Activated B cell treated with CpG ODN at 0.5 μM for 24 hours (primary cell): ENCODE data around the gene FAT1. TPM values are rescaled to one million over a fixed set of nuclear protein-coding genes. Genes with fewer than 3 reads are reported as not detected.

Experiments used
- ATAC-seq: fragments of 200-7000 bp; cut with Tn5 transposase; one replicate; pipeline ENCODE4 v1.10.0; 2021; ENCODE audit warnings: low read depth, mild to moderate bottlenecking, moderate library complexity
- CTCF ChIA-PET: fragments of 350-600 bp; sonication (Branson Sonifier 250); formaldehyde crosslinking; loops from one replicate; lab custom pipeline; 2021; ENCODE audit warnings: antibody characterized with exemption; lab: Charles Lee
- POLR2A ChIA-PET: fragments of 350-600 bp; sonication (Branson Sonifier 250); formaldehyde crosslinking; loops from one replicate; lab custom pipeline; 2021; ENCODE audit warnings: antibody characterized with exemption; lab: Charles Lee
- DNase-seq: peaks from one replicate; pipeline ENCODE4 v3.0.0; 2022
- H3K27ac Mint-ChIP-seq: one replicate; pipeline ENCODE4 v1.8.0; 2020; ENCODE audit warnings: mixed read lengths
- H3K27me3 Mint-ChIP-seq: one replicate; pipeline ENCODE4 v1.8.0; 2021; ENCODE audit warnings: mixed read lengths
- H3K36me3 Mint-ChIP-seq: one replicate; pipeline ENCODE4 v1.8.0; 2021; ENCODE audit warnings: low read depth, mixed read lengths
- H3K4me1 Mint-ChIP-seq: one replicate; pipeline ENCODE4 v1.8.0; 2021; ENCODE audit warnings: mixed read lengths
- H3K4me3 Mint-ChIP-seq: one replicate; pipeline ENCODE4 v1.8.0; 2020; ENCODE audit warnings: mild to moderate bottlenecking, mixed read lengths
- H3K9me3 Mint-ChIP-seq: one replicate; pipeline ENCODE4 v1.8.0; 2020; ENCODE audit warnings: mixed read lengths
- CTCF ChIP-seq: fragments of 200-600 bp; IDR thresholded peaks from one replicate; pipeline ENCODE4 v1.8.0; 2022; ENCODE audit warnings: antibody characterized with exemption, mild to moderate bottlenecking
- intact Hi-C: fragments of 100-400 bp; cut with micrococcal nuclease; formaldehyde crosslinking; loops from one replicate; pipeline ENCODE4 v1.15.1; 2024
- total RNA-seq: library from RNA; stranded (reverse); gene quantifications from 2 replicates; pipeline ENCODE4 v1.2.3, GENCODE V29; 2022

The FAT1 gene
- total RNA-seq, 1 donor from 2014 or later = not detected

- ChIA-PET POLR2A (no interaction called here), CTCF (no interaction called here)
- Mint-ChIP-seq H3K36me3 (no peaks in the 10 kb centered on the region), H3K27ac (no peak overlapping the region), H3K9me3 (no peaks in the 10 kb centered on the region), H3K27me3 (no peaks in the 10 kb centered on the region), H3K4me1 (no peaks in the 10 kb centered on the region), H3K4me3 (no peak overlapping the region)
- DNase-seq (no peak), ATAC-seq (no peak)
- intact Hi-C loops = no loop called here
- no peak for TF ChIP-seq CTCF
These were observed 36.4 kb downstream of the FAT1 start for GRCh38 chr4:186687265-186687664.

GRCh38 chr4:186685767-186686183 lies 37.9 kb downstream of the FAT1 start:
- Mint-ChIP-seq H3K36me3 (no peaks in the 10 kb centered on the region), H3K4me3 (no peak overlapping the region), H3K9me3 (peaks cover 1% of the 10 kb centered on the region), H3K4me1 (no peaks in the 10 kb centered on the region), H3K27ac (no peak overlapping the region), H3K27me3 (no peaks in the 10 kb centered on the region)
- CTCF ChIA-PET = no interaction called here
- intact Hi-C loops = no loop called here
- ATAC-seq = no peak
- POLR2A ChIA-PET = no interaction called here
- no peak for TF ChIP-seq CTCF
- DNase-seq = no peak

- POLR2A ChIA-PET = no interaction called here
- no peak overlapping the region for H3K27ac Mint-ChIP-seq
- H3K4me3 Mint-ChIP-seq = no peak overlapping the region
- no peak for TF ChIP-seq CTCF
- no peaks in the 10 kb centered on the region for H3K36me3 Mint-ChIP-seq
- DNase-seq = no peak
- H3K27me3 Mint-ChIP-seq = no peaks in the 10 kb centered on the region
- CTCF ChIA-PET = no interaction called here
- H3K4me1 Mint-ChIP-seq = no peaks in the 10 kb centered on the region
- ATAC-seq = no peak
- intact Hi-C loops = no loop called here
- H3K9me3 Mint-ChIP-seq = peaks cover 1% of the 10 kb centered on the region
These were observed 38.8 kb downstream of the FAT1 start for GRCh38 chr4:186684889-186685309.

GRCh38 chr4:186684220-186684619 lies 39.4 kb downstream of the FAT1 start:
- intact Hi-C loops = no loop called here
- Mint-ChIP-seq H3K27ac (no peak overlapping the region), H3K9me3 (peaks cover 1% of the 10 kb centered on the region), H3K27me3 (no peaks in the 10 kb centered on the region), H3K36me3 (no peaks in the 10 kb centered on the region), H3K4me1 (no peaks in the 10 kb centered on the region), H3K4me3 (no peak overlapping the region)
- DNase-seq (no peak), ATAC-seq (no peak)
- POLR2A ChIA-PET = no interaction called here
- no peak for TF ChIP-seq CTCF
- CTCF ChIA-PET = interaction anchor here (0.6 kb wide), 1 partner anchor 18 kb away, joined by 3 read pairs; no protein-coding TSS in a partner anchor

GRCh38 chr4:186680641-186681040 lies 43.0 kb downstream of the FAT1 start:
- no peak overlapping the region for H3K4me3 Mint-ChIP-seq
- no peaks in the 10 kb centered on the region for H3K4me1 Mint-ChIP-seq
- no peaks in the 10 kb centered on the region for H3K27me3 Mint-ChIP-seq
- H3K9me3 Mint-ChIP-seq = peaks cover 5% of the 10 kb centered on the region
- no peak overlapping the region for H3K27ac Mint-ChIP-seq
- ChIA-PET CTCF (no interaction called here), POLR2A (no interaction called here)
- ATAC-seq (no peak), DNase-seq (no peak)
- TF ChIP-seq CTCF = no peak
- no peaks in the 10 kb centered on the region for H3K36me3 Mint-ChIP-seq
- intact Hi-C loops = no loop called here
